ENCODE data around the gene LCORL.
"Not testable (repeated sequence)": the region's sequence is repeated elsewhere in the genome, so short reads cannot be mapped to it uniquely, and the experiment has no call there.

LCORL gene

DNA sequence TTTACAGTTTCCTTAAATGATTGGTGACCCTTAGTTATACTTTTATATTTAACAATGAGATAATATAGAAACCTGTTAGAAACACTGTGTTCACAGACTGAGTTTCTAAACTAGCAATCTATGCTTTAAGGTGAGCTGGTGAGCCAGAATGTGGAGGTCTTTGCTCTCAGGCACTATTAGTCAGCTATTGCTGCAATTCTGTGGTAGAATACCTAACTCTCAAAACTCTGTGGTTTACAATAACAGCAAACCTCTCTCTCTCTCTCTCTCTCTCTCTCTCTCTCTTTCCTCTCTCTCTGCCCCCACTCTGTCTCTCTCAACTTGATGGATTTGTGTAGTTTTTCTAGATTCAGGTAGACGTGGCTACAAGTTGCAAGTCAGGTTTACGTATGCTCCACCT lies 17.6 kb upstream of the LCORL start:
- no peak overlapping the region for H3K4me3 ChIP-seq (ENCODE audit: low read length)
- H2AFZ ChIP-seq (ENCODE audit: low read depth, low read length): no peak overlapping the region
- no peaks in the 10 kb centered on the region for H3K27me3 ChIP-seq (ENCODE audit: insufficient read depth, low read length)
- no peaks in the 10 kb centered on the region for H3K36me3 ChIP-seq (ENCODE audit: insufficient read depth, low read length)
- no peaks in the 10 kb centered on the region for H3K9me3 ChIP-seq (ENCODE audit: low read length)
- H3K4me1 ChIP-seq (ENCODE audit: insufficient read depth, low read length): no peaks in the 10 kb centered on the region

DNA sequence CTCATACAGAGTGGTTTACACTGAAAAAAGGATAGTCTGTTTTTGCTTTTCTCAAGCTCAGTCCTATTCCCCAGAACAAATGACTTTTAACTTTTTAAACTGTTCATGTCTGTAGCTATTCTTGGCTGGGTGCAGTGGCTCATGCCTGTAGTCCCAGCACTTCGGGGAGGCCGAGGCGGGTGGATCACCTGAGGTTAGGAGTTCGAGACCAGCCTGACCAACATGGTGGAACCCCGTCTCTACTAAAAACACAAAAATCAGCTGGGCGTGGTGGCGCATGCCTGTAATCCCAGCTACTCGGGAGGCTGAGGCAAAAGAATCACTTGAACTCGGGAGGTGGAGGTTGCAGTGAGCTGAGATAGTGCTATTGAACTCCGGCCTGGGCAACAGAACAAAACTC lies 14.8 kb upstream of the LCORL start:
- H3K4me1 ChIP-seq (ENCODE audit: insufficient read depth, low read length); H2AFZ ChIP-seq (ENCODE audit: low read depth, low read length); H3K9me3 ChIP-seq (ENCODE audit: low read length); H3K4me3 ChIP-seq (ENCODE audit: low read length); H3K36me3 ChIP-seq (ENCODE audit: insufficient read depth, low read length); H3K27me3 ChIP-seq (ENCODE audit: insufficient read depth, low read length): not testable (repeated sequence)

DNA sequence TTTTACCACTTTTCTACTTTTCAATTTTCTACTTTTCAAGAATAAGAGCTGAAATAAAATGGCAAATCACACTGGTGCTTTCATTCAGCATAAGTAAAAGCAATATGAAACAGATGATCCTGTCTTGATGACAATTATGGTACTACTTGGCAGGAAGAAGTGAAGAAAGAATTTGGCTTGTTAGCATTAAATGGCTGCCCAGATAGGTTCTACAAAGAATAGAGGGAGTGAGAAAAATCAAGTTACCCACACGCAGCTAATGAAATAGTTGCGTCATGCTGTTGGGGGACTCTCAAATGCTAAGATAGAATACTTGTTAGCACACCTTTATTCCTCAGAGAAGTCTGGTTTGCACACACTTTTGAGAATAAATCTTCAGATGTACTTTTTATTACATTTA lies 12.5 kb upstream of the LCORL start:
- Histone ChIP-seq H3K36me3 (ENCODE audit: insufficient read depth, low read length) (no peaks in the 10 kb centered on the region), H3K4me3 (ENCODE audit: low read length) (no peak overlapping the region)

DNA sequence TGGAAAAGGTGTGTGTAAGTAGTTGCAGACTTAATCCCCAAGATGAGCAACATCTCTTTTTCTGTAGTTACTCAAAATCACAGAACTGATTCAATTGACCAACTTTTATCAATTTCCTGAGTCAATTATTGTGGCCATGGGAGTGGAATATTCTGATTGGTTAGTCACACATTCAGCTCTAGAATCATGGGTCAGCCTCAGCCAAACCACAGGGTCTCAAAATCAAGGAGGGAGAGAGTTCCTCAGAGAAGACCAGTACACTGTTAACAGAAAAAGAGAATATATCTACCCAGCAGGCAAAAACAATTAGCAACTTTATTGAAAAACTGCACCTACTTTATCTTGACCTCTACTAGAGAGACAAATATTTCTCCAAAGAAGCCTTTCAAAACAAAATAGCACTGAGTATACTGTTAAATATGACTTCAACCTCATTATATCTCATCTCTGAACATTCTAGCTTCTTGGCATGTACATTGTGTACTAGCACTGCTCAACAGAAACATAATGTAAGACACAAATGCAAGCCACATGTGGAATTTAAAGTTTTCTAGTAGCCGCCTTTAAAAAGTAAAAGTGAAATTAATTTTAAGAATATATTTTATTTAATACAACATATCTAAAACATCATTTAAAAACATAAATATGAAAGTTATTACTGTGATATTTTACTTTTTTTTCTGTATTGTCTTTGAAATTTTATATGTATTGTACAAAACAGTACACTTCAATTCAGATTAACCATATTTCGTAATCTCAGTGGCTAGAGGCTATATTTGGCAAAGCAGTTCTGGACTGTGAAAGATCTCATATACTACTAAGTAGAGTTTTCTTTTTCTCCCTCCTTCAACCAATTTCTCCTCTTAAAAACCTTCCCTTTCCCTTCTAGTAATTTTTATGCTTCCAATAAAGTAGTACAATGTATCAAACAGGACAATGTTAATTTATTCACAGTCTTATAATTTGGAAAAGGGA lies 11.8 kb upstream of the LCORL start:
- Histone ChIP-seq H2AFZ (ENCODE audit: low read depth, low read length) (no peak overlapping the region), H3K4me1 (ENCODE audit: insufficient read depth, low read length) (no peaks in the 10 kb centered on the region), H3K9me3 (ENCODE audit: low read length) (no peaks in the 10 kb centered on the region), H3K36me3 (ENCODE audit: insufficient read depth, low read length) (no peaks in the 10 kb centered on the region), H3K4me3 (ENCODE audit: low read length) (no peak overlapping the region), H3K27me3 (ENCODE audit: insufficient read depth, low read length) (no peaks in the 10 kb centered on the region)

More for the DNA sequence above, 12.5 kb upstream of the LCORL start:
- no peaks in the 10 kb centered on the region for H3K27me3 ChIP-seq (ENCODE audit: insufficient read depth, low read length)
- no peaks in the 10 kb centered on the region for H3K4me1 ChIP-seq (ENCODE audit: insufficient read depth, low read length)
- no peaks in the 10 kb centered on the region for H3K9me3 ChIP-seq (ENCODE audit: low read length)
- H2AFZ ChIP-seq (ENCODE audit: low read depth, low read length): no peak overlapping the region

- peaks cover 9% of the 10 kb centered on the region for H3K4me1 ChIP-seq (ENCODE audit: insufficient read depth, low read length)
- no peaks in the 10 kb centered on the region for H3K36me3 ChIP-seq (ENCODE audit: insufficient read depth, low read length)
- no peak overlapping the region for H3K4me3 ChIP-seq (ENCODE audit: low read length)
- peaks cover 2% of the 10 kb centered on the region for H3K9me3 ChIP-seq (ENCODE audit: low read length)
- no peaks in the 10 kb centered on the region for H3K27me3 ChIP-seq (ENCODE audit: insufficient read depth, low read length)
- no peak overlapping the region for H2AFZ ChIP-seq (ENCODE audit: low read depth, low read length)
These were observed 3.7 kb upstream of the LCORL start for GRCh38 chr4:18025288-18025687.

DNA sequence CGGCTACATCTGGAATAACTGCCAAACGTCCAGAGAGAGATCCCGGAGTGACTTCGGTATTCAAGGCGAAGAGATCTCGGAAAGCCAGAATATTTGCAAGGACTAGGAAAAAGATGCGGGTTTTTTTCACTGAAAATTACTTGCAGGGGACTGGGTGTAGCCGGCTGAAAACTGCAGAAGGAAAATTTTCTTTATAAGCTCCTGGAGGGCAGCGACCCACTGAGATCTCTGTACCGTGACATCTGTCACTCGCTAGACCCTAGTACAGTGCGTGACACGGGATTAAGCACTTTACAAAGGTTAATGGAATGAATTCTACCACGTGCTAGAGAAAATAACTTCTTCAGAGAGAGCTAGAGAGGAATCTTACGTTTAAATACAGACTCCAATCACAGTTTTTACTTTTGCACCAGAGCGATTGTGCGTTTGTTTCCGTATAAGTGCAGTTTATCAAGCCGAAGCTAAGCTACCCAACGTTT lies 1.1 kb upstream of the LCORL start:
- Histone ChIP-seq H3K9me3 (ENCODE audit: low read length) (peaks cover 2% of the 10 kb centered on the region), H2AFZ (ENCODE audit: low read depth, low read length) (peak overlapping the region; percentile 89), H3K4me3 (ENCODE audit: low read length) (peak overlapping the region; percentile 89), H3K27me3 (ENCODE audit: insufficient read depth, low read length) (no peaks in the 10 kb centered on the region), H3K36me3 (ENCODE audit: insufficient read depth, low read length) (no peaks in the 10 kb centered on the region), H3K4me1 (ENCODE audit: insufficient read depth, low read length) (peaks cover 13% of the 10 kb centered on the region)

GRCh38 chr4:18021470-18021719 lies 160 bp downstream of the LCORL start:
- Histone ChIP-seq H3K27me3 (ENCODE audit: insufficient read depth, low read length) (no peaks in the 10 kb centered on the region), H3K4me3 (ENCODE audit: low read length) (peak overlapping the region; percentile 89), H3K4me1 (ENCODE audit: insufficient read depth, low read length) (peaks cover 13% of the 10 kb centered on the region), H3K9me3 (ENCODE audit: low read length) (peaks cover 2% of the 10 kb centered on the region), H3K36me3 (ENCODE audit: insufficient read depth, low read length) (no peaks in the 10 kb centered on the region), H2AFZ (ENCODE audit: low read depth, low read length) (peak overlapping the region; percentile 93)

DNA sequence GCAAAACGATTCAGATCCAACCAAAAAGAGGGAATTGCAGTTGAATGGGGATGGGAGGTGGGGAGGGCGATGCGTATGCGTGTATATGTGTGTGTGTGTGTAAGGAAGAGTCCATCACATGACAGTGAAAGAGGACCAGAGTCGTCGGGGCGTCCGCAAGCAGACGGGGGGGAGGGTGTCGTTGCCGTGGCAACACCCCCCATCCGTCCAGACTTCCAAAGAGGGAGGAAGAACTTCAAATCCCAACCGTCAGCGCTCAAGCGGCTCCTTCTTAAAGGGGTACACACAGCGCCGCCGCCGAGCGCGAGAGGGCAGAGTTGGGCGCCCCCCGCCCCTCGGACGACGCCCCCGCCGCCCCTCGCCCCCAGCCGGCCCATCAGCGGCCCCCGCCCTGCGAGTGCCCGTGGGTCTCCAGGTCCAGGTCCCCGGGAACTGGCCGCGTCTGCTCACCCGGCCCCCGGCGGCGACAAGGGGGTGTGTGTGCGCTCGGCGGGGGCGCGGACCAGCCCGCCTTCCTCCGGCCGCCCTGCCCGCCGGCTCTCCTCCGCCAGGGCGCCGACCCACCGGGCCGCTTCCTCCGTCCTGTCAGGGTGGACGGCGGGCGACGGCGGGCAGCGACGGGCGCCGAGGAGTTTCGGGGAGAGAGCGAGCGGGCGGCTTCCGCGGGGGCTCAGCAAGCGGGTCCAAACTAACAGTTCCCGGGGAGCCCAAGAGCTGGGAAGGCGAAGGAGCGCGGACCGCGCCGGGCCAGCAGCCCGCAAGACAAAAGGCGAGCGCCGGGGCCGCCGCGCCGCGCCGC lies 685 bp downstream of the LCORL start:
- H3K4me3 ChIP-seq (ENCODE audit: low read length): peak overlapping the region; percentile 89
- peak overlapping the region; percentile 93 for H2AFZ ChIP-seq (ENCODE audit: low read depth, low read length)
- peaks cover 2% of the 10 kb centered on the region for H3K9me3 ChIP-seq (ENCODE audit: low read length)
- no peaks in the 10 kb centered on the region for H3K27me3 ChIP-seq (ENCODE audit: insufficient read depth, low read length)
- no peaks in the 10 kb centered on the region for H3K36me3 ChIP-seq (ENCODE audit: insufficient read depth, low read length)
- H3K4me1 ChIP-seq (ENCODE audit: insufficient read depth, low read length): peaks cover 13% of the 10 kb centered on the region

DNA sequence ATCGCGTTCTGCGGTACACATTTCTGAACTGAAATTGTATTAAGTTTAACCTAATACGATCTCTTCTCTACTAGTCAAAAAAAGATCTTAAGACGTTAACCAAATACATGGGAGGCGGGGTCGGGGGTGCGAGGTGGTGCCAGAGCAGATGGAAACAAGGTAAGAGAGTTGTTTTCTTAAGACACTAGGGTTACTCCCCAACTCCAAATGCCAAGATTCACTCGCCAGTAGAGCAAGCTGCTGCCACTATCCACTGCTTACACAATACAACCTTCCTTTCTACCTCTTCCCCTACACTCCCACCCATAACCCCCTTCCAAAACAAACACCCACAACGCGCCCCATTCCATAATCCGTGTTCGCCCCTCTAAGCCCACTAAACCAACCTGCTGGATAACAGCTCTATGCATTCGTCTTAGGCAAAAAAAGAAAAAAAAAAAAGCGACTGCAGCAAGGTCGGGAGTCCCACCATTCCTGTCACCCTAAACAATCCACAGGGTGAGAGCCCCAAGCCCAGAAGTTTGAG lies 1.3 kb downstream of the LCORL start:
- no peaks in the 10 kb centered on the region for H3K27me3 ChIP-seq (ENCODE audit: insufficient read depth, low read length)
- peak overlapping the region; percentile 89 for H3K4me3 ChIP-seq (ENCODE audit: low read length)
- H3K9me3 ChIP-seq (ENCODE audit: low read length): peaks cover 2% of the 10 kb centered on the region
- peaks cover 13% of the 10 kb centered on the region for H3K4me1 ChIP-seq (ENCODE audit: insufficient read depth, low read length)
- H3K36me3 ChIP-seq (ENCODE audit: insufficient read depth, low read length): no peaks in the 10 kb centered on the region
- no peak overlapping the region for H2AFZ ChIP-seq (ENCODE audit: low read depth, low read length)

GRCh38 chr4:18014269-18014668 lies 7.3 kb downstream of the LCORL start:
- H2AFZ ChIP-seq (ENCODE audit: low read depth, low read length): no peak overlapping the region
- H3K9me3 ChIP-seq (ENCODE audit: low read length): no peaks in the 10 kb centered on the region
- no peak overlapping the region for H3K4me3 ChIP-seq (ENCODE audit: low read length)
- H3K4me1 ChIP-seq (ENCODE audit: insufficient read depth, low read length): no peaks in the 10 kb centered on the region
- H3K36me3 ChIP-seq (ENCODE audit: insufficient read depth, low read length): no peaks in the 10 kb centered on the region
- H3K27me3 ChIP-seq (ENCODE audit: insufficient read depth, low read length): no peaks in the 10 kb centered on the region

DNA sequence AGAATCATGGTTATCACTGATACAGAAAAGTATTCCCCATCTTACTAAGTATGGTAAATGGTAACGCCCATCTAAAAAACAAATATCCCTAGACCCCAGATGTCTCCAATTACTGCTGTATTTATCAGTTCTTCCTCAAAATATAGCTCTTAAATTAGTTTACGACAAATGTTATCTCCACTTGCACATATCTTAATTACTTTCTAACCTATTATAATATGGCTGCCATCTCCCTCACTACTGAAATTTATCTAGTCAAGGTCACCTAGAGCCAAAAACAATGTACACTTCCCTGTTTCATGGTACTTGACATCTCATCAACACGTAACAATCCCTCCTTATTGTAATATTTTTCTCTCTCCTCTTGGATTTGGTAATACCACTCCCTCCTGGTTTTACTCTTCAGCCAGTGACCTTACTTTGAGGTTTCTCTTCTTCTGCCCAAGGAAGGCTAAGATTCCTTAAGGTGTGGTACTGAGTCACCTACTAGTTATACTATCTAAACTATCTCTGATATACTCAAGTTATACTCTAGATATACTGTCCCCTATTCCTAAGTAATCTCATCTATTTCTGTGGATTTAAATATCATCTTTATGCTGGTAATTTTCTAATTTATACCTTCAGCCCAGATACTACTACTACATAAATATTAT lies 8.6 kb downstream of the LCORL start:
- Histone ChIP-seq H3K36me3 (ENCODE audit: insufficient read depth, low read length) (no peaks in the 10 kb centered on the region), H3K4me1 (ENCODE audit: insufficient read depth, low read length) (no peaks in the 10 kb centered on the region), H3K27me3 (ENCODE audit: insufficient read depth, low read length) (no peaks in the 10 kb centered on the region), H3K9me3 (ENCODE audit: low read length) (no peaks in the 10 kb centered on the region), H2AFZ (ENCODE audit: low read depth, low read length) (no peak overlapping the region), H3K4me3 (ENCODE audit: low read length) (no peak overlapping the region)

- H3K9me3 ChIP-seq (ENCODE audit: low read length): no peaks in the 10 kb centered on the region
- H3K4me1 ChIP-seq (ENCODE audit: insufficient read depth, low read length): no peaks in the 10 kb centered on the region
- no peak overlapping the region for H3K4me3 ChIP-seq (ENCODE audit: low read length)
- no peak overlapping the region for H2AFZ ChIP-seq (ENCODE audit: low read depth, low read length)
- H3K27me3 ChIP-seq (ENCODE audit: insufficient read depth, low read length): no peaks in the 10 kb centered on the region
- no peaks in the 10 kb centered on the region for H3K36me3 ChIP-seq (ENCODE audit: insufficient read depth, low read length)
These were observed 9.3 kb downstream of the LCORL start for GRCh38 chr4:18012134-18012806.

Data from neuron (in vitro differentiated cells).